GM23248 (cell line): ENCODE data around the gene CHIT1.
"Not testable (repeated sequence)": the region's sequence is repeated elsewhere in the genome, so short reads cannot be mapped to it uniquely, and the experiment has no call there.

Experiments
- EZH2 ChIP-seq: fragments of 200-600 bp; sonication (generic); IDR thresholded peaks from 2 replicates; pipeline ENCODE4 v1.6.1; 2018; ENCODE audit warnings: antibody characterized with exemption, mild to moderate bottlenecking; ENCODE audit not compliant: insufficient read depth, poor library complexity, severe bottlenecking
- EZH2phosphoT487 ChIP-seq: fragments of 200-600 bp; sonication (generic); IDR thresholded peaks from 2 replicates; pipeline ENCODE4 v1.6.1; 2018; ENCODE audit warnings: antibody characterized with exemption, moderate library complexity, mild to moderate bottlenecking, low read depth; ENCODE audit not compliant: insufficient read depth

DNA sequence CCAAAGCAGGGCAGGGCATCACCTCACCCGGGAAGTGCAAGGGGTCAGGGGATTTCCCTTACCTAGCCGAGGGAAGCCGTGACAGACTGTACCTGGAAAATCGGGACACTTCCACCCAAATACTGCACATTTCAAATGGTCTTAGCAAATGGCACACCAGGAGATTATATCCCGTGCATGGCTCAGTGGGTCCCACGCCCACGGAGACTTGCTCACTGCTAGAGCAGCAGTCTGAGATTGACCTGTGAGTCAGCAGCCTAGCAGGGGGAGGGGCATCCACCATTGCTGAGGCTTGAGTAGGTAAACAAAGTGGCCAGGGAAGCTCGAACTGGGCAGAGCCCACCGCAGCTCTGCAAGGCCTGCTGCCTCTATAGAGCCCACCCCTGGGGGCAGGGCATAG lies 27.2 kb upstream of the CHIT1 start:
- TF ChIP-seq EZH2, EZH2phosphoT487: not testable (repeated sequence)
